Loucy (cell line): ENCODE data around the gene PRDM8.

ENCODE experiments used
- EZH2phosphoT487 ChIP-seq: fragments of 200-600 bp; IDR thresholded peaks from 2 replicates; pipeline ENCODE4 v1.6.1; 2018; ENCODE audit warnings: antibody characterized with exemption, mild to moderate bottlenecking, moderate library complexity, borderline replicate concordance
- TF ChIP-seq, protein P1 (sequence below): fragments of 200-600 bp; sonication (generic); conservative IDR thresholded peaks from 2 replicates; pipeline ENCODE4 v1.5.1; 2014; ENCODE audit warnings: mild to moderate bottlenecking, antibody characterized with exemption, low read length

DNA sequence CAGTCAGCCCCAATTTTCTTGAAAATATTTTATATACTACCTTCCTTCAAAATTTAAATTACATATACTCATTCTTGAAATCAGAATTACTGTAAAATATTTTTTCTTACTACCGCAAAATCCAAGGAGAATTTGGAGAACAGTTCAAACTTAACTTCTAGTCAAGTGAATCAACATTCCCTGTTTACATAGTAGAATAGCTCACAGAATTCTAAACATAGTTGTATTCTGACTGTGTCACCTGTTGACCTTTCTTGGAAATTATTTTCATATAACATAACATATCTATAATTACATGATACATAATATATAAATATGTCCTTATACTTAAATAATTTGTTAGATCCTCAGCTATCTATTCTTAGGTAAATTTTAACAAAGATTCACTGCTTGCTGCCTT lies 38.1 kb downstream of the PRDM8 start:
- TF ChIP-seq, protein P1, sequence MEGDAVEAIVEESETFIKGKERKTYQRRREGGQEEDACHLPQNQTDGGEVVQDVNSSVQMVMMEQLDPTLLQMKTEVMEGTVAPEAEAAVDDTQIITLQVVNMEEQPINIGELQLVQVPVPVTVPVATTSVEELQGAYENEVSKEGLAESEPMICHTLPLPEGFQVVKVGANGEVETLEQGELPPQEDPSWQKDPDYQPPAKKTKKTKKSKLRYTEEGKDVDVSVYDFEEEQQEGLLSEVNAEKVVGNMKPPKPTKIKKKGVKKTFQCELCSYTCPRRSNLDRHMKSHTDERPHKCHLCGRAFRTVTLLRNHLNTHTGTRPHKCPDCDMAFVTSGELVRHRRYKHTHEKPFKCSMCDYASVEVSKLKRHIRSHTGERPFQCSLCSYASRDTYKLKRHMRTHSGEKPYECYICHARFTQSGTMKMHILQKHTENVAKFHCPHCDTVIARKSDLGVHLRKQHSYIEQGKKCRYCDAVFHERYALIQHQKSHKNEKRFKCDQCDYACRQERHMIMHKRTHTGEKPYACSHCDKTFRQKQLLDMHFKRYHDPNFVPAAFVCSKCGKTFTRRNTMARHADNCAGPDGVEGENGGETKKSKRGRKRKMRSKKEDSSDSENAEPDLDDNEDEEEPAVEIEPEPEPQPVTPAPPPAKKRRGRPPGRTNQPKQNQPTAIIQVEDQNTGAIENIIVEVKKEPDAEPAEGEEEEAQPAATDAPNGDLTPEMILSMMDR: no peak
- TF ChIP-seq EZH2phosphoT487: no peak
